GM23248 (cell line): Measurements from ENCODE around the gene LRRK2. TPM values are rescaled to one million over a fixed set of nuclear protein-coding genes. Genes with fewer than 3 reads are reported as not detected.

Experiments used
- DNase-seq: peaks from one replicate; pipeline ENCODE4 v3.0.0-alpha.2; 2015
- H2AFZ ChIP-seq: fragments of 200-600 bp; sonication (generic); 2 replicates; pipeline ENCODE4 v1.6.1; 2016; ENCODE audit warnings: antibody characterized with exemption
- H3F3A ChIP-seq: fragments of 200-600 bp; sonication (generic); 2 replicates; pipeline ENCODE4 v1.6.1; 2016; ENCODE audit warnings: mild to moderate bottlenecking, antibody characterized with exemption, mixed run types; ENCODE audit not compliant: insufficient read depth
- H3K27ac ChIP-seq: fragments of 200-600 bp; sonication (generic); 2 replicates; pipeline ENCODE4 v1.5.1; 2016; ENCODE audit warnings: mild to moderate bottlenecking
- H3K27me3 ChIP-seq: fragments of 200-600 bp; sonication (generic); replicated peaks from 2 replicates; pipeline ENCODE4 v1.6.1; 2016; ENCODE audit warnings: mild to moderate bottlenecking; ENCODE audit not compliant: insufficient read depth
- H3K36me3 ChIP-seq: fragments of 200-600 bp; sonication (generic); 2 replicates; pipeline ENCODE4 v1.6.1; 2016; ENCODE audit warnings: low read depth, mild to moderate bottlenecking
- H3K4me1 ChIP-seq: fragments of 200-600 bp; sonication (generic); 2 replicates; pipeline ENCODE4 v1.6.1; 2016; ENCODE audit warnings: mild to moderate bottlenecking; ENCODE audit not compliant: insufficient read depth
- H3K4me2 ChIP-seq: fragments of 200-600 bp; sonication (generic); one replicate; pipeline ENCODE4 v1.6.1; 2016; ENCODE audit warnings: mild to moderate bottlenecking; ENCODE audit not compliant: unreplicated experiment
- H3K4me3 ChIP-seq: fragments of 200-600 bp; sonication (generic); 2 replicates; pipeline ENCODE4 v1.5.1; 2016; ENCODE audit warnings: mild to moderate bottlenecking
- H3K79me2 ChIP-seq: fragments of 200-600 bp; sonication (generic); 2 replicates; pipeline ENCODE4 v1.6.1; 2016; ENCODE audit warnings: mild to moderate bottlenecking; ENCODE audit not compliant: insufficient read depth
- H3K9ac ChIP-seq: fragments of 200-600 bp; sonication (generic); 2 replicates; pipeline ENCODE4 v1.6.1; 2016; ENCODE audit warnings: mild to moderate bottlenecking
- H3K9me2 ChIP-seq: fragments of 200-600 bp; sonication (generic); 2 replicates; pipeline ENCODE4 v1.6.1; 2016; ENCODE audit warnings: mixed run types, mild to moderate bottlenecking, moderate library complexity; ENCODE audit not compliant: insufficient read depth
- H3K9me3 ChIP-seq: fragments of 200-600 bp; sonication (generic); one replicate; pipeline ENCODE4 v1.6.1; 2017; ENCODE audit warnings: low read depth
- H4K20me1 ChIP-seq: fragments of 200-600 bp; sonication (generic); 2 replicates; pipeline ENCODE4 v1.6.0; 2016; ENCODE audit not compliant: insufficient read depth
- EZH2phosphoT487 ChIP-seq: fragments of 200-600 bp; sonication (generic); IDR thresholded peaks from 2 replicates; pipeline ENCODE4 v1.6.1; 2018; ENCODE audit warnings: antibody characterized with exemption, moderate library complexity, mild to moderate bottlenecking, low read depth; ENCODE audit not compliant: insufficient read depth
- WGBS, 2 experiments: methylation state at CpG; one replicate each; pipeline ENCODE4 v1.1.6; 2015 to 2017; ENCODE audit warnings: low lambda C conversion rate in 2 of 2, low coverage in 1 of 2; ENCODE audit errors: missing lambda C conversion rate in 2 of 2; 5-methylcytosine and 5-hydroxymethylcytosine counted together
- in situ Hi-C: fragments of 300-500 bp; cut with MboI; formaldehyde crosslinking; loops from 2 replicates; pipeline ENCODE4 v1.15.0; 2020
- polyA plus RNA-seq: library from polyadenylated mRNA; unstranded; fragments of >200 nt; fragmentation: Nextera tagmentation; extraction: Ambion mirVana; gene quantifications from 2 replicates; pipeline ENCODE4 v1.2.1, GENCODE V29; 2016
- total RNA-seq: library from RNA; depleted of rRNA; stranded (reverse); fragments of >200 nt; shearing (Covaris generic); gene quantifications from 2 replicates; pipeline ENCODE4 v1.2.3, GENCODE V29; 2014; rRNA removed

The LRRK2 gene
- total and polyA plus RNA-seq, 2 experiments from 2014 or later, result 1.7 to 7.0 TPM

- in situ Hi-C loops, result no loop called here
- WGBS, 2 experiments, result 68% methylated on average over 8 of the region's 8 CpGs
- no peaks in the 10 kb centered on the region for H3F3A ChIP-seq
Measured at GRCh38 chr12:40405419-40405818, 180.6 kb downstream of the LRRK2 start.

More at GRCh38 chr12:40405419-40405818, 180.6 kb downstream of the LRRK2 start:
- DNase-seq, result no peak
- H3K36me3 ChIP-seq, result no peaks in the 10 kb centered on the region
- no peaks in the 10 kb centered on the region for H3K9me2 ChIP-seq
- no peaks in the 10 kb centered on the region for H3K79me2 ChIP-seq
- H3K27ac ChIP-seq, result no peak overlapping the region
- H4K20me1 ChIP-seq, result no peaks in the 10 kb centered on the region
- H3K4me1 ChIP-seq, result no peaks in the 10 kb centered on the region
- H3K9ac ChIP-seq, result no peak overlapping the region
- no peaks in the 10 kb centered on the region for H3K27me3 ChIP-seq
- H2AFZ ChIP-seq, result no peak overlapping the region
- H3K4me2 ChIP-seq, result no peak overlapping the region
- H3K9me3 ChIP-seq, result no peaks in the 10 kb centered on the region
- no peak for TF ChIP-seq EZH2phosphoT487
- no peak overlapping the region for H3K4me3 ChIP-seq

Other genes with a start within 250 kb of the LRRK2 start
- 8.1 and 9.2 TPM in 2 replicates for gene SLC2A13, start 118.9 kb upstream of the LRRK2 start, total RNA-seq
- 2.7 and 3.3 TPM in 2 replicates for gene SLC2A13, start 118.9 kb upstream of the LRRK2 start, polyA plus RNA-seq